K562 (cell line): ENCODE data around the gene GRID2IP. TPM values are rescaled to one million over a fixed set of nuclear protein-coding genes. Genes with fewer than 3 reads are reported as not detected.

Experiments used
- CBFB ChIP-seq: sonication (generic); formaldehyde crosslinking; IDR thresholded peaks from 2 replicates; pipeline ENCODE4 v1.4.0; 2020; ENCODE audit warnings: mild to moderate bottlenecking, missing genetic modification reagents
- CREB1 ChIP-seq, 2 experiments: sonication (generic) in 1 of 2; formaldehyde crosslinking in 1 of 2; IDR thresholded peaks; 2 replicates each; pipeline versions ENCODE4 v1.6.1 to v1.8.0; 2012 to 2022; ENCODE audit warnings: inconsistent platforms in 1 of 2, mild to moderate bottlenecking in 1 of 2, missing genetic modification reagents in 1 of 2, moderate library complexity in 1 of 2
- CREM ChIP-seq: IDR thresholded peaks from 2 replicates; pipeline ENCODE4 v1.6.1; 2014; ENCODE audit warnings: antibody characterized with exemption, low read depth
- ETV1 ChIP-seq: fragments of 450-650 bp; conservative IDR thresholded peaks from 2 replicates; pipeline ENCODE4 v1.6.1; 2016; ENCODE audit warnings: missing genetic modification characterization, control low read depth, low read depth, missing compliant biosample characterization
- ETV5 ChIP-seq: sonication (generic); formaldehyde crosslinking; IDR thresholded peaks from 2 replicates; pipeline ENCODE4 v1.4.0; 2020; ENCODE audit warnings: low read depth, mild to moderate bottlenecking, missing genetic modification reagents
- GATAD2B ChIP-seq: fragments of 450-650 bp; IDR thresholded peaks from 2 replicates; pipeline ENCODE4 v1.6.1; 2017; ENCODE audit warnings: mild to moderate bottlenecking, borderline replicate concordance
- ILK ChIP-seq: fragments of 450-650 bp; IDR thresholded peaks from 2 replicates; pipeline ENCODE4 v1.6.1; 2016; ENCODE audit warnings: missing genetic modification characterization, low read depth, mild to moderate bottlenecking, missing compliant biosample characterization, moderate library complexity, borderline replicate concordance
- MEF2D ChIP-seq: conservative IDR thresholded peaks from 2 replicates; pipeline ENCODE4 v1.6.1; 2016; ENCODE audit warnings: low read depth, missing genetic modification characterization, missing compliant biosample characterization
- MTA1 ChIP-seq: fragments of 450-650 bp; IDR thresholded peaks from 2 replicates; pipeline ENCODE4 v1.6.1; 2017; ENCODE audit warnings: borderline replicate concordance
- MTA2 ChIP-seq: fragments of 450-650 bp; IDR thresholded peaks from 2 replicates; pipeline ENCODE4 v1.6.1; 2016; ENCODE audit warnings: low read depth
- POLR2G ChIP-seq: fragments of 200-400 bp; formaldehyde crosslinking; IDR thresholded peaks from 2 replicates; pipeline ENCODE4 v1.6.1; 2017; ENCODE audit warnings: low read depth, mild to moderate bottlenecking, antibody characterized with exemption, low read length, moderate library complexity
- PURB ChIP-seq: sonication (generic); formaldehyde crosslinking; IDR thresholded peaks from 2 replicates; pipeline ENCODE4 v1.9.0; 2021; ENCODE audit warnings: low read depth, mild to moderate bottlenecking, missing genetic modification reagents
- RCOR1 ChIP-seq, 2 experiments: IDR thresholded peaks; 2 replicates each; pipeline ENCODE4 v1.6.1; 2012; ENCODE audit warnings: low read depth in 2 of 2, low read length in 2 of 2, borderline replicate concordance in 1 of 2, improper control_type of control experiment in 1 of 2
- SMAD3 ChIP-seq: fragments of 450-650 bp; formaldehyde crosslinking; conservative IDR thresholded peaks from 2 replicates; pipeline ENCODE4 v1.4.0; 2020; ENCODE audit warnings: mild to moderate bottlenecking
- SP1 ChIP-seq: sonication (generic); formaldehyde crosslinking; IDR thresholded peaks from 2 replicates; pipeline ENCODE4 v1.8.1; 2022; ENCODE audit warnings: mild to moderate bottlenecking, missing genetic modification reagents
- STAT5B ChIP-seq: fragments of 250-450 bp; sonication (Bioruptor Pico); IDR thresholded peaks from 2 replicates; pipeline ENCODE4 v1.8.0; 2021; ENCODE audit warnings: mild to moderate bottlenecking, inconsistent platforms
- ZFX ChIP-seq: sonication (generic); formaldehyde crosslinking; IDR thresholded peaks from 2 replicates; pipeline ENCODE4 v1.8.0; 2022; ENCODE audit warnings: mild to moderate bottlenecking, missing genetic modification reagents, moderate library complexity
- ZNF197 ChIP-seq: fragments of 200-800 bp; sonication (Bioruptor generic); IDR thresholded peaks from 2 replicates; pipeline ENCODE4 v1.6.1; 2016; ENCODE audit warnings: low read depth, missing genetic modification characterization, missing compliant biosample characterization
- ZNF263 ChIP-seq: sonication (generic); formaldehyde crosslinking; IDR thresholded peaks from 2 replicates; pipeline ENCODE4 v1.8.0; 2022; ENCODE audit warnings: mild to moderate bottlenecking, missing genetic modification reagents, borderline replicate concordance
- ZNF444 ChIP-seq: fragments of 250-450 bp; sonication (Bioruptor Pico); IDR thresholded peaks from 2 replicates; pipeline ENCODE4 v1.4.0; 2020; ENCODE audit warnings: mild to moderate bottlenecking, moderate library complexity
- polyA plus RNA-seq, 8 experiments: library from polyadenylated mRNA; depleted of rRNA in 4 of 8; stranded (reverse) in 5 of 8; unstranded in 3 of 8; fragments of >200 nt; fragmentation: Nextera tagmentation in 2 of 8; fragmentation: Illumina TruSeq in 1 of 8; extraction: Ambion mirVana in 2 of 8; extraction: Trizol in 1 of 8; gene quantifications; 2 replicates each; pipeline versions ENCODE4 v1.2.1 to v1.2.3, GENCODE V29; 2011 to 2014; ENCODE audit warnings: inconsistent platforms in 1 of 8, missing spikeins in 1 of 8
- total RNA-seq, 7 experiments: library from RNA; depleted of rRNA in 6 of 7; stranded (reverse); fragments of >200 nt in 6 of 7; fragmentation: Illumina TruSeq in 2 of 7; extraction: Trizol in 2 of 7; gene quantifications; 2 replicates each; pipeline versions ENCODE4 v1.2.1 to v1.2.3, GENCODE V29; 2011 to 2021; ENCODE audit warnings: low replicate concordance in 1 of 7
- TF ChIP-seq, protein P1 (sequence below), 2 experiments: fragments of 450-650 bp in 1 of 2; sonication (generic) in 1 of 2; formaldehyde crosslinking in 1 of 2; IDR thresholded peaks in 1 of 2; conservative IDR thresholded peaks in 1 of 2; 2 replicates each; pipeline versions ENCODE4 v1.6.1 to v1.8.1; 2016 to 2023; ENCODE audit warnings: mild to moderate bottlenecking in 2 of 2, moderate library complexity in 2 of 2, inconsistent platforms in 1 of 2, missing genetic modification reagents in 1 of 2
- TF ChIP-seq, protein P2 (sequence below): fragments of 250-450 bp; sonication (Bioruptor Pico); IDR thresholded peaks from 2 replicates; pipeline ENCODE4 v1.5.0; 2021
- TF ChIP-seq, protein P3 (sequence below), 2 experiments: fragments of 200-800 bp in 1 of 2; sonication (Bioruptor generic) in 1 of 2; sonication (generic) in 1 of 2; formaldehyde crosslinking in 1 of 2; IDR thresholded peaks in 1 of 2; conservative IDR thresholded peaks in 1 of 2; 2 replicates each; pipeline versions ENCODE4 v1.5.0 to v1.6.1; 2016 to 2020; ENCODE audit warnings: missing compliant biosample characterization in 1 of 2, missing genetic modification characterization in 1 of 2, missing genetic modification reagents in 1 of 2
- TF ChIP-seq, protein P4 (sequence below): fragments of 250-450 bp; sonication (Bioruptor Pico); IDR thresholded peaks from 2 replicates; pipeline ENCODE4 v1.4.0; 2020

GRID2IP gene
- total and polyA plus RNA-seq, 9 of the 15 experiments (the other 6 are each of a cell fraction or from before 2014, with no cell fraction given): not detected

DNA sequence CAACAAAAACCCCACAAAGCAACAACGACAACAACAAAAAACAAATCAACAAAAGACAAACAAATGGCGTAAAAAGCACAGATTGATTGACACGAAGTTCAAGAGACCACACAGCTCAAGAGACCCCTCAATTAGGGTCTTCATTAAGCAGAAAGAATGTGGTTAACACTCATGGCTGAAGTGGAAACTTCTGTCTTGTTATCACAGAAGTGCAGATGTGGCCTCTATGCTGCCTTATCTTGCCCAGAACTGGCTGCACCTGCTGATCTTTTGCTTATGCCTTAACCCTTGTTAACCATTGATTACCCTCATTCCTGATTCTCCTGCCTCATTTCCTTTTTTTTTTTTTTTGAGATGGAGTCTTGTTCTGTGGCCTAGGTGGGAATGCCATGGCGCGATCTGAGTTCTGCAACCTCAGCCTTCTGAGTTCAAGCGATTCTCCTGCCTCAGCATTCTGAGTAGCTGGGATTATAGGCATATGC is 100.0 kb downstream of the GRID2IP start (continued):
- TF ChIP-seq RCOR1 (IDR thresholded peaks at IDR 0.05; ENCODE audit: borderline replicate concordance in 1 of 2, low read depth in 2 of 2, low read length in 2 of 2): peak; percentile 76 to 99; a peak in 3 of 4 replicates
- no peak for TF ChIP-seq POLR2G
- TF ChIP-seq, protein P1, sequence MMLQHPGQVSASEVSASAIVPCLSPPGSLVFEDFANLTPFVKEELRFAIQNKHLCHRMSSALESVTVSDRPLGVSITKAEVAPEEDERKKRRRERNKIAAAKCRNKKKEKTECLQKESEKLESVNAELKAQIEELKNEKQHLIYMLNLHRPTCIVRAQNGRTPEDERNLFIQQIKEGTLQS (IDR thresholded peaks at IDR 0.05): no peak
- TF ChIP-seq, protein P1 (CRISPR knock-in tag; conservative IDR thresholded peaks at IDR 0.05): no peak
- no peak for TF ChIP-seq ZFX (CRISPR knock-in tag)
- TF ChIP-seq ZNF197: peak; percentile 97
- TF ChIP-seq ILK (tag): no peak
- TF ChIP-seq GATAD2B: peak; percentile 86
- no peak for TF ChIP-seq STAT5B (CRISPR knock-in tag)
- TF ChIP-seq, protein P2, sequence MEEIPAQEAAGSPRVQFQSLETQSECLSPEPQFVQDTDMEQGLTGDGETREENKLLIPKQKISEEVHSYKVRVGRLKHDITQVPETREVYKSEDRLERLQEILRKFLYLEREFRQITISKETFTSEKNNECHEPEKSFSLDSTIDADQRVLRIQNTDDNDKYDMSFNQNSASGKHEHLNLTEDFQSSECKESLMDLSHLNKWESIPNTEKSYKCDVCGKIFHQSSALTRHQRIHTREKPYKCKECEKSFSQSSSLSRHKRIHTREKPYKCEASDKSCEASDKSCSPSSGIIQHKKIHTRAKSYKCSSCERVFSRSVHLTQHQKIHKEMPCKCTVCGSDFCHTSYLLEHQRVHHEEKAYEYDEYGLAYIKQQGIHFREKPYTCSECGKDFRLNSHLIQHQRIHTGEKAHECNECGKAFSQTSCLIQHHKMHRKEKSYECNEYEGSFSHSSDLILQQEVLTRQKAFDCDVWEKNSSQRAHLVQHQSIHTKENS (CRISPR knock-in tag): no peak
- TF ChIP-seq MTA1: peak; percentile 93
- peak; percentile 44; the same call in 1 of the 2 replicates for TF ChIP-seq ETV1 (tag)
- TF ChIP-seq CREB1 (IDR thresholded peaks at IDR 0.05): peak; percentile 53
- no peak; the same call in 1 of the 2 replicates for TF ChIP-seq CREB1 (CRISPR knock-in tag; IDR thresholded peaks at IDR 0.05)
- TF ChIP-seq SP1 (CRISPR knock-in tag): peak; percentile 65; the same call in 1 of the 2 replicates
- TF ChIP-seq, protein P3, sequence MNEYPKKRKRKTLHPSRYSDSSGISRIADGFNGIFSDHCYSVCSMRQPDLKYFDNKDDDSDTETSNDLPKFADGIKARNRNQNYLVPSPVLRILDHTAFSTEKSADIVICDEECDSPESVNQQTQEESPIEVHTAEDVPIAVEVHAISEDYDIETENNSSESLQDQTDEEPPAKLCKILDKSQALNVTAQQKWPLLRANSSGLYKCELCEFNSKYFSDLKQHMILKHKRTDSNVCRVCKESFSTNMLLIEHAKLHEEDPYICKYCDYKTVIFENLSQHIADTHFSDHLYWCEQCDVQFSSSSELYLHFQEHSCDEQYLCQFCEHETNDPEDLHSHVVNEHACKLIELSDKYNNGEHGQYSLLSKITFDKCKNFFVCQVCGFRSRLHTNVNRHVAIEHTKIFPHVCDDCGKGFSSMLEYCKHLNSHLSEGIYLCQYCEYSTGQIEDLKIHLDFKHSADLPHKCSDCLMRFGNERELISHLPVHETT (CRISPR knock-in tag; conservative IDR thresholded peaks at IDR 0.05 in 1 of 2, IDR thresholded peaks at IDR 0.05 in 1 of 2): peak in 1 of 2 experiments; percentile 90; a peak in 2 of 4 replicates
- TF ChIP-seq CREM: peak; percentile 68
- TF ChIP-seq MEF2D (tag): peak; percentile 75
- peak; percentile 69; the same call in 1 of the 2 replicates for TF ChIP-seq ETV5 (CRISPR knock-in tag)
- no peak for TF ChIP-seq SMAD3
- no peak for TF ChIP-seq ZNF444 (CRISPR knock-in tag)
- no peak for TF ChIP-seq PURB (CRISPR knock-in tag)
- peak; percentile 99 for TF ChIP-seq MTA2
- TF ChIP-seq ZNF263 (CRISPR knock-in tag): no peak
- TF ChIP-seq CBFB (CRISPR knock-in tag): peak; percentile 65; the same call in 1 of the 2 replicates
- TF ChIP-seq, protein P4, sequence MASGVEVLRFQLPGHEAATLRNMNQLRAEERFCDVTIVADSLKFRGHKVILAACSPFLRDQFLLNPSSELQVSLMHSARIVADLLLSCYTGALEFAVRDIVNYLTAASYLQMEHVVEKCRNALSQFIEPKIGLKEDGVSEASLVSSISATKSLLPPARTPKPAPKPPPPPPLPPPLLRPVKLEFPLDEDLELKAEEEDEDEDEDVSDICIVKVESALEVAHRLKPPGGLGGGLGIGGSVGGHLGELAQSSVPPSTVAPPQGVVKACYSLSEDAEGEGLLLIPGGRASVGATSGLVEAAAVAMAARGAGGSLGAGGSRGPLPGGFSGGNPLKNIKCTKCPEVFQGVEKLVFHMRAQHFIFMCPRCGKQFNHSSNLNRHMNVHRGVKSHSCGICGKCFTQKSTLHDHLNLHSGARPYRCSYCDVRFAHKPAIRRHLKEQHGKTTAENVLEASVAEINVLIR: no peak
